ENCODE data around the gene BNIP3.

- no peak for TF ChIP-seq FOXM1 (IDR thresholded peaks at IDR 0.05; ENCODE audit: borderline replicate concordance, low read depth)
- TF ChIP-seq CREB1 (IDR thresholded peaks at IDR 0.05; ENCODE audit: low read depth) = no peak
- no peak for TF ChIP-seq TAF1 (IDR thresholded peaks at IDR 0.05; ENCODE audit: low read depth)
- TF ChIP-seq TEAD4 (IDR thresholded peaks at IDR 0.05) = no peak
- no peak for TF ChIP-seq USF1 (IDR thresholded peaks at IDR 0.05)
- TF ChIP-seq ZBTB7A (IDR thresholded peaks at IDR 0.05; ENCODE audit: low read depth) = no peak
- TF ChIP-seq YY1 (IDR thresholded peaks at IDR 0.05; ENCODE audit: low read depth) = no peak
- TF ChIP-seq, protein P1, sequence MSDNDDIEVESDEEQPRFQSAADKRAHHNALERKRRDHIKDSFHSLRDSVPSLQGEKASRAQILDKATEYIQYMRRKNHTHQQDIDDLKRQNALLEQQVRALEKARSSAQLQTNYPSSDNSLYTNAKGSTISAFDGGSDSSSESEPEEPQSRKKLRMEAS (IDR thresholded peaks at IDR 0.05) = no peak
- no peak for TF ChIP-seq EP300 (IDR thresholded peaks at IDR 0.05; ENCODE audit: borderline replicate concordance)
- no peak for TF ChIP-seq NFIC (IDR thresholded peaks at IDR 0.05)
- no peak for TF ChIP-seq REST (IDR thresholded peaks at IDR 0.05; ENCODE audit: low read depth)
Measured at GRCh38 chr10:132016514-132016913, 34.8 kb upstream of the BNIP3 start.
